HL-60 (cell line): ENCODE results near the gene SEMA6C.
A peak's percentile ranks its signal among the peaks of the same experiment; 100 is the strongest.
"Not testable (repeated sequence)": the region's sequence is repeated elsewhere in the genome, so short reads cannot be mapped to it uniquely, and the experiment has no call there.

Experiments
- DNase-seq, 2 experiments: peaks; one replicate each; pipeline ENCODE4 v3.0.0-alpha.2; 2010 to 2020; ENCODE audit warnings: low read depth in 1 of 2, low spot score in 1 of 2
- H3K27ac ChIP-seq: fragments of 250-450 bp; sonication (Bioruptor Pico); replicated peaks from 2 replicates; pipeline ENCODE4 v1.5.1; 2020; ENCODE audit warnings: mild to moderate bottlenecking, moderate library complexity
- H3K27me3 ChIP-seq: fragments of 250-450 bp; sonication (Bioruptor Pico); 2 replicates; pipeline ENCODE4 v1.5.1; 2021; ENCODE audit warnings: mild to moderate bottlenecking, moderate library complexity; ENCODE audit not compliant: insufficient read depth, poor library complexity, severe bottlenecking
- H3K4me3 ChIP-seq: replicated peaks from 2 replicates; pipeline ENCODE4 v1.5.1; 2011; ENCODE audit warnings: mild to moderate bottlenecking, control low read depth, low read length; ENCODE audit not compliant: insufficient read depth
- CTCF ChIP-seq: IDR thresholded peaks from one replicate; pipeline ENCODE4 v1.5.1; 2011; ENCODE audit warnings: low read length, control low read depth, inconsistent platforms; ENCODE audit not compliant: insufficient read depth
- GABPA ChIP-seq: IDR thresholded peaks from 2 replicates; pipeline ENCODE4 v1.6.1; 2012; ENCODE audit warnings: low read depth
- POLR2AphosphoS5 ChIP-seq: IDR thresholded peaks from 2 replicates; pipeline ENCODE4 v1.6.1; 2012; ENCODE audit warnings: low read depth
- REST ChIP-seq: IDR thresholded peaks from 2 replicates; pipeline ENCODE4 v1.6.1; 2012; ENCODE audit warnings: low read depth; ENCODE audit not compliant: insufficient replicate concordance
- SPI1 ChIP-seq: IDR thresholded peaks from 2 replicates; pipeline ENCODE4 v1.6.1; 2012; ENCODE audit warnings: low read depth, mild to moderate bottlenecking, borderline replicate concordance
- long read RNA-seq: library from polyadenylated mRNA; unstranded; transcript quantifications from one replicate; pipeline ENCODE4 v2.0.0, GENCODE V29; 2020

The SEMA6C gene
- long read RNA-seq, result 0 reads

- no peak for TF ChIP-seq POLR2AphosphoS5
- no peak for TF ChIP-seq REST
- no peak for TF ChIP-seq SPI1
- no peak for TF ChIP-seq CTCF
- no peak for TF ChIP-seq GABPA
- Histone ChIP-seq H3K27me3 (peaks cover 16% of the 10 kb centered on the region), H3K27ac (no peak within 1 kb of the TSS), H3K4me3 (peak within 1 kb of the TSS; percentile 71)
- peak; percentile 49 to 82 for DNase-seq
These were observed at the start of gene SEMA6C for GRCh38 chr1:151146412-151147131. Gene SEMA6C, minus strand, starts transcription at chr1:151146631. Its CDS starts 4,010 bp downstream, at chr1:151142621.

- peak overlapping the region; percentile 61 for H3K27ac ChIP-seq
- H3K4me3 ChIP-seq, result peak overlapping the region; percentile 32
- not testable (repeated sequence) for H3K27me3 ChIP-seq
These were observed 48.6 kb upstream of the SEMA6C start for GRCh38 chr1:151194894-151195594.

GRCh38 chr1:151193856-151194255 lies 47.4 kb upstream of the SEMA6C start:
- no peak for DNase-seq
- no peaks in the 10 kb centered on the region for H3K27me3 ChIP-seq
- H3K4me3 ChIP-seq, result no peak overlapping the region
- H3K27ac ChIP-seq, result no peak overlapping the region
- TF ChIP-seq REST (no peak), CTCF (no peak), GABPA (no peak), SPI1 (no peak), POLR2AphosphoS5 (no peak)

More at GRCh38 chr1:151194894-151195594, 48.6 kb upstream of the SEMA6C start:
- DNase-seq, result peak; percentile 16 to 78
- TF ChIP-seq POLR2AphosphoS5, result peak; percentile 20; the same call in 1 of the 2 replicates

GRCh38 chr1:151193304-151193703 lies 46.9 kb upstream of the SEMA6C start:
- DNase-seq, result no peak
- H3K27me3 ChIP-seq, result no peaks in the 10 kb centered on the region
- no peak overlapping the region for H3K27ac ChIP-seq
- TF ChIP-seq CTCF (no peak), GABPA (no peak), SPI1 (no peak), POLR2AphosphoS5 (no peak), REST (no peak)
- H3K4me3 ChIP-seq, result no peak overlapping the region
